Measurements from ENCODE around the gene BMP6.
"Not testable (repeated sequence)": the region's sequence is repeated elsewhere in the genome, so short reads cannot be mapped to it uniquely, and the experiment has no call there.

Gene BMP6

GRCh38 chr6:7785243-7786035 lies 59.5 kb downstream of the BMP6 start:
- in situ Hi-C loops (cut with MboI; ENCODE audit: low sequenced_read_pairs): no loop called here

- in situ Hi-C loops (cut with MboI; ENCODE audit: low sequenced_read_pairs): no loop called here
These were observed 60.3 kb downstream of the BMP6 start for GRCh38 chr6:7786214-7786661.

- in situ Hi-C loops (cut with MboI; ENCODE audit: low sequenced_read_pairs): no loop called here
These were observed 61.3 kb downstream of the BMP6 start for GRCh38 chr6:7787137-7787608.

- in situ Hi-C loops (cut with MboI; ENCODE audit: low sequenced_read_pairs): no loop called here
These were observed 61.8 kb downstream of the BMP6 start for GRCh38 chr6:7787731-7788130.

GRCh38 chr6:7794509-7794908 lies 68.6 kb downstream of the BMP6 start:
- in situ Hi-C loops (cut with MboI; ENCODE audit: low sequenced_read_pairs): no loop called here

- in situ Hi-C loops (cut with MboI; ENCODE audit: low sequenced_read_pairs): no loop called here
These were observed 71.5 kb downstream of the BMP6 start for GRCh38 chr6:7797386-7797785.

GRCh38 chr6:7798751-7799150 lies 72.9 kb downstream of the BMP6 start:
- in situ Hi-C loops (cut with MboI; ENCODE audit: low sequenced_read_pairs): no loop called here

GRCh38 chr6:7802662-7803061 lies 76.8 kb downstream of the BMP6 start:
- in situ Hi-C loops (cut with MboI; ENCODE audit: low sequenced_read_pairs): no loop called here

- in situ Hi-C loops (cut with MboI; ENCODE audit: low sequenced_read_pairs): no loop called here
These were observed 77.3 kb downstream of the BMP6 start for GRCh38 chr6:7803214-7803613.

- in situ Hi-C loops (cut with MboI; ENCODE audit: low sequenced_read_pairs): no loop called here
These were observed 79.4 kb downstream of the BMP6 start for GRCh38 chr6:7805078-7805849.

GRCh38 chr6:7805850-7806214 lies 79.9 kb downstream of the BMP6 start:
- in situ Hi-C loops (cut with MboI; ENCODE audit: low sequenced_read_pairs): no loop called here

GRCh38 chr6:7806711-7807110 lies 80.8 kb downstream of the BMP6 start:
- in situ Hi-C loops (cut with MboI; ENCODE audit: low sequenced_read_pairs): no loop called here

GRCh38 chr6:7809346-7809745 lies 83.4 kb downstream of the BMP6 start:
- in situ Hi-C loops (cut with MboI; ENCODE audit: low sequenced_read_pairs): no loop called here

GRCh38 chr6:7811441-7811840 lies 85.5 kb downstream of the BMP6 start:
- in situ Hi-C loops (cut with MboI; ENCODE audit: low sequenced_read_pairs): no loop called here

GRCh38 chr6:7812623-7813022 lies 86.7 kb downstream of the BMP6 start:
- in situ Hi-C loops (cut with MboI; ENCODE audit: low sequenced_read_pairs): no loop called here

GRCh38 chr6:7813193-7813592 lies 87.3 kb downstream of the BMP6 start:
- in situ Hi-C loops (cut with MboI; ENCODE audit: low sequenced_read_pairs): no loop called here

- in situ Hi-C loops (cut with MboI; ENCODE audit: low sequenced_read_pairs): no loop called here
These were observed 87.8 kb downstream of the BMP6 start for GRCh38 chr6:7813704-7814103.

GRCh38 chr6:7815716-7816115 lies 89.8 kb downstream of the BMP6 start:
- in situ Hi-C loops (cut with MboI; ENCODE audit: low sequenced_read_pairs): no loop called here

GRCh38 chr6:7817184-7817583 lies 91.3 kb downstream of the BMP6 start:
- in situ Hi-C loops (cut with MboI; ENCODE audit: low sequenced_read_pairs): not testable (repeated sequence)

GRCh38 chr6:7818257-7819214 lies 92.6 kb downstream of the BMP6 start:
- in situ Hi-C loops (cut with MboI; ENCODE audit: low sequenced_read_pairs): no loop called here

GRCh38 chr6:7819431-7820015 lies 93.6 kb downstream of the BMP6 start:
- in situ Hi-C loops (cut with MboI; ENCODE audit: low sequenced_read_pairs): no loop called here

Measured in HL-60/S4 (cell line).